ENCODE results near the gene ASAP2. TPM values are rescaled to one million over a fixed set of nuclear protein-coding genes. Genes with fewer than 3 reads are reported as not detected.

The ASAP2 gene
- total RNA-seq, 2 experiments from 2014 or later, result not detected

Other genes with a start within 250 kb of the ASAP2 start
- 1 to 10 TPM; 6.3 to 6.5 TPM for gene MBOAT2, start 203.1 kb upstream of the ASAP2 start, total RNA-seq
- gene ITGB1BP1, start 216.7 kb downstream of the ASAP2 start, total RNA-seq, result 100 to 1,000 TPM; 170 to 177 TPM
- 10 to 100 TPM; 54.1 to 55.2 TPM for gene CPSF3, start 216.8 kb downstream of the ASAP2 start, total RNA-seq

Data from activated CD8-positive, alpha-beta T cell treated with anti-CD3 and anti-CD28 coated beads, Interleukin-2, amount 10 ng/mL, durations not matched to agents 7 days and 5 days (primary cell).